DOHH2 (cell line): ENCODE measurements around the gene OR5B21.

ENCODE experiments used
- H3F3A ChIP-seq: fragments of 200-600 bp; sonication (generic), shearing (Covaris generic); 2 replicates; pipeline ENCODE4 v1.6.0; 2016; ENCODE audit warnings: antibody characterized with exemption, mild to moderate bottlenecking; ENCODE audit not compliant: control insufficient read depth, insufficient read depth
- H3K27ac ChIP-seq: fragments of 200-600 bp; sonication (generic); 2 replicates; pipeline ENCODE4 v1.5.1; 2014; ENCODE audit warnings: low read depth, mild to moderate bottlenecking, low read length, moderate library complexity
- H3K27me3 ChIP-seq: fragments of 200-600 bp; sonication (generic); 2 replicates; pipeline ENCODE4 v1.6.1; 2014; ENCODE audit warnings: mild to moderate bottlenecking, low read length, mixed read lengths; ENCODE audit not compliant: control insufficient read depth
- H3K36me3 ChIP-seq: fragments of 200-600 bp; sonication (generic); 2 replicates; pipeline ENCODE4 v1.6.1; 2014; ENCODE audit warnings: mild to moderate bottlenecking, low read length, moderate library complexity, mixed read lengths; ENCODE audit not compliant: control insufficient read depth
- H3K4me1 ChIP-seq: fragments of 200-600 bp; sonication (generic); 2 replicates; pipeline ENCODE4 v1.6.1; 2014; ENCODE audit warnings: mild to moderate bottlenecking, low read length, mixed read lengths; ENCODE audit not compliant: control insufficient read depth
- H3K4me2 ChIP-seq: fragments of 200-600 bp; sonication (generic); 2 replicates; pipeline ENCODE4 v1.6.0; 2014; ENCODE audit warnings: mild to moderate bottlenecking, low read length, moderate library complexity
- H3K4me3 ChIP-seq: fragments of 200-600 bp; sonication (generic); 2 replicates; pipeline ENCODE4 v1.5.1; 2014; ENCODE audit warnings: mild to moderate bottlenecking, low read length, mixed read lengths
- H3K79me2 ChIP-seq: fragments of 200-600 bp; sonication (generic); 2 replicates; pipeline ENCODE4 v1.6.1; 2014; ENCODE audit warnings: mild to moderate bottlenecking, low read length, mixed read lengths; ENCODE audit not compliant: control insufficient read depth
- H3K9me2 ChIP-seq: fragments of 200-600 bp; sonication (generic); replicated peaks from 2 replicates; pipeline ENCODE4 v1.6.1; 2014; ENCODE audit warnings: mild to moderate bottlenecking, low read length, mixed read lengths; ENCODE audit not compliant: control insufficient read depth
- H3K9me3 ChIP-seq: fragments of 200-600 bp; sonication (generic); 2 replicates; pipeline ENCODE4 v1.6.1; 2014; ENCODE audit warnings: antibody characterized with exemption, low read length, mixed read lengths; ENCODE audit not compliant: control insufficient read depth, insufficient read depth
- H4K20me1 ChIP-seq: fragments of 200-600 bp; sonication (generic); 2 replicates; pipeline ENCODE4 v1.6.0; 2014; ENCODE audit warnings: low read depth, mild to moderate bottlenecking, antibody characterized with exemption, low read length, moderate library complexity; ENCODE audit not compliant: control insufficient read depth, insufficient read depth
- EZH2phosphoT487 ChIP-seq: fragments of 200-600 bp; sonication (generic); IDR thresholded peaks from 2 replicates; pipeline ENCODE4 v1.6.1; 2017; ENCODE audit warnings: borderline replicate concordance, mild to moderate bottlenecking, antibody characterized with exemption, low read length, moderate library complexity, mixed read lengths
- TF ChIP-seq, protein P1 (sequence below): fragments of 200-600 bp; sonication (generic); IDR thresholded peaks from one replicate; pipeline ENCODE4 v1.5.1; 2014; ENCODE audit warnings: antibody characterized with exemption, mild to moderate bottlenecking, low read depth, low read length; ENCODE audit not compliant: poor library complexity, severe bottlenecking

OR5B21 gene

DNA sequence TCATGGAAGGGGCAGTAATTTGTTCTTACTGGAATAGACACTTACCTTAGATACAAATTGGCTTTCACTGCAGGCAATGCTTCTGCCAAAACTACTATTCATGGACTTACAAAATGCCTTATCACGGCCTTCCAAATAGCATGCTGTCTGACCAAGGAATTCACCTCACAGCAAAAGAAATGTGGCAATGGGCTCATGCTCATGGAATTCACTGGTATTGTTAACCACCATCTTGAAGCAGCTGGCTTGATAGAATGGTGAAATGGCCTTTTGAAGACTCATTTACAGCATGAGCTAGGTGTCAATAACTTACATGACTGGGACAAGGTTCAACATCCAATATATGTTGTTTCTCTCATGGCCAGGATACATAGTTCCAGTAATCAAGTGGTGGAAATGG lies 21.9 kb downstream of the OR5B21 start:
- Histone ChIP-seq H3K9me2 (no peaks in the 10 kb centered on the region), H3F3A (no peaks in the 10 kb centered on the region), H3K79me2 (no peaks in the 10 kb centered on the region), H4K20me1 (no peaks in the 10 kb centered on the region), H3K27me3 (no peaks in the 10 kb centered on the region), H3K9me3 (no peaks in the 10 kb centered on the region), H3K4me3 (no peak overlapping the region), H3K4me2 (no peak overlapping the region), H3K36me3 (no peaks in the 10 kb centered on the region), H3K4me1 (no peaks in the 10 kb centered on the region), H3K27ac (no peak overlapping the region)
- TF ChIP-seq EZH2phosphoT487, result no peak
- TF ChIP-seq, protein P1, sequence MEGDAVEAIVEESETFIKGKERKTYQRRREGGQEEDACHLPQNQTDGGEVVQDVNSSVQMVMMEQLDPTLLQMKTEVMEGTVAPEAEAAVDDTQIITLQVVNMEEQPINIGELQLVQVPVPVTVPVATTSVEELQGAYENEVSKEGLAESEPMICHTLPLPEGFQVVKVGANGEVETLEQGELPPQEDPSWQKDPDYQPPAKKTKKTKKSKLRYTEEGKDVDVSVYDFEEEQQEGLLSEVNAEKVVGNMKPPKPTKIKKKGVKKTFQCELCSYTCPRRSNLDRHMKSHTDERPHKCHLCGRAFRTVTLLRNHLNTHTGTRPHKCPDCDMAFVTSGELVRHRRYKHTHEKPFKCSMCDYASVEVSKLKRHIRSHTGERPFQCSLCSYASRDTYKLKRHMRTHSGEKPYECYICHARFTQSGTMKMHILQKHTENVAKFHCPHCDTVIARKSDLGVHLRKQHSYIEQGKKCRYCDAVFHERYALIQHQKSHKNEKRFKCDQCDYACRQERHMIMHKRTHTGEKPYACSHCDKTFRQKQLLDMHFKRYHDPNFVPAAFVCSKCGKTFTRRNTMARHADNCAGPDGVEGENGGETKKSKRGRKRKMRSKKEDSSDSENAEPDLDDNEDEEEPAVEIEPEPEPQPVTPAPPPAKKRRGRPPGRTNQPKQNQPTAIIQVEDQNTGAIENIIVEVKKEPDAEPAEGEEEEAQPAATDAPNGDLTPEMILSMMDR, result no peak

DNA sequence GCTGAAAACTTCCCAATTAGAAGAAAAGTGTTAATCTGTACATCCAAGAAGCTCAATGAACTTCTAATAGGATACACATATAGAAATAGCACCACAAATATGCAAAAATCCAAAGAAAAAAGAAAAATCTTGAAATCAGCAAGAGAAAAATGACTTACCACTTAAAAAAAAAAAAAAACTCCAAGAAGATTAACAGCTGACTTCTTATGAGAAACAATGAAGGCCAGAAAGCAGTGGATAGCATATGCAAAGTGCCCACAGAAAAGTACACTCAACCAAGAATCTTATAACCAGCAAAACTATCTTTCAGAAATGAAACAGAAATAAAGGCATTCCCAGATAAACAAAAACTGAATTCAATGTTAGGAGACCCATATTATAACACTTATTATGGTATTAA lies 36.0 kb downstream of the OR5B21 start:
- no peaks in the 10 kb centered on the region for H3K9me2 ChIP-seq
- no peak for TF ChIP-seq EZH2phosphoT487
- TF ChIP-seq, protein P1, result no peak
- no peak overlapping the region for H3K4me3 ChIP-seq
- no peaks in the 10 kb centered on the region for H3K27me3 ChIP-seq
- no peaks in the 10 kb centered on the region for H3K4me1 ChIP-seq
- no peaks in the 10 kb centered on the region for H3F3A ChIP-seq
- H3K36me3 ChIP-seq, result no peaks in the 10 kb centered on the region
- H3K27ac ChIP-seq, result no peak overlapping the region
- no peak overlapping the region for H3K4me2 ChIP-seq
- no peaks in the 10 kb centered on the region for H3K79me2 ChIP-seq
- no peaks in the 10 kb centered on the region for H4K20me1 ChIP-seq
- peaks cover 6% of the 10 kb centered on the region; the same call in 1 of the 2 replicates for H3K9me3 ChIP-seq

DNA sequence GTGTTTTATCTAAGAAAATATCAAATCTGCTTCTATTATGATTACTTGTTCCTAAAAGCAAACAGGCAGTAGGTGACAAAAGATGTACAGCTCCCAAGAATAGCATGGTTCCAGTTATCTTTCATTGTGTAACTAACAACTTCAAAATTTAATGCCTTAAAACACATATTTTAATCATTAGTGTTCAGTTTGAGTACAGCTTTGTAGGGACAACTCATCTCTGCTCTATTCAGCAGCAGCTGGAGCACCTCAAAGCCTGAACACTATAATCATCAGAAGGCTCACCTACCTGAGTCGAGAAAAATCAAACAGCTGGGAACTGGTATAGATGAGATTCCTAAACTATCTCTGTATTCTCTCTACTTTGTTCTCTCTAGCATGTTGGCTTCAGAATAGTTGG lies 41.6 kb downstream of the OR5B21 start:
- no peaks in the 10 kb centered on the region for H3K9me3 ChIP-seq
- no peaks in the 10 kb centered on the region for H3K79me2 ChIP-seq
- no peak for TF ChIP-seq EZH2phosphoT487
- TF ChIP-seq, protein P1, result no peak
- H3F3A ChIP-seq, result no peaks in the 10 kb centered on the region
- H4K20me1 ChIP-seq, result no peaks in the 10 kb centered on the region
- no peak overlapping the region for H3K4me3 ChIP-seq
- no peak overlapping the region for H3K4me2 ChIP-seq
- no peak overlapping the region for H3K27ac ChIP-seq
- no peaks in the 10 kb centered on the region for H3K9me2 ChIP-seq
- H3K36me3 ChIP-seq, result no peaks in the 10 kb centered on the region
- no peaks in the 10 kb centered on the region for H3K4me1 ChIP-seq
- H3K27me3 ChIP-seq, result no peaks in the 10 kb centered on the region

DNA sequence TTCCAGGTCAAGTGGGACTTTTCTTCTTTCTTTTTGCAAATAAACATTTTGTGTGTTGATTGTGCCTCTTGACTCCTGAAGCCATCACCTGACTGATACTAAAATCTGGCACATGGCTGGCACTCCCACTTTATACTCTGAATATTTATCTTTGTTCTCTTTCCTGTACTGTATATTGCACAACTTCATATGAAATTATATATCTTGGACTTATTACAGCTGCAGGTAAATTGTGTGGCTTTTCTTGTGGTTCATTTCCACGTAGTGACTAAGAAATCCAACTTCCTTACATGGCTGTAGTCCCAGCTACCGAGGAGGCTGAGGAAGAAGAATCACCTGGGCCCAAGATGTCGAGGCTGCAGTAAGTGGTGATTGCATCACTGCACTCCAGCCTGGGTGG lies 42.2 kb downstream of the OR5B21 start:
- Histone ChIP-seq H3K4me1 (no peaks in the 10 kb centered on the region), H4K20me1 (no peaks in the 10 kb centered on the region), H3K36me3 (no peaks in the 10 kb centered on the region), H3K27me3 (no peaks in the 10 kb centered on the region), H3K4me3 (no peak overlapping the region), H3K27ac (no peak overlapping the region), H3K9me2 (no peaks in the 10 kb centered on the region), H3K79me2 (no peaks in the 10 kb centered on the region), H3F3A (no peaks in the 10 kb centered on the region), H3K4me2 (no peak overlapping the region), H3K9me3 (no peaks in the 10 kb centered on the region)
- no peak for TF ChIP-seq EZH2phosphoT487
- TF ChIP-seq, protein P1, result no peak
